Right ventricle myocardium superior (tissue), 1 donor: ENCODE results near the gene NCOA4. TPM values are rescaled to one million over a fixed set of nuclear protein-coding genes. Genes with fewer than 3 reads are reported as not detected.
"Not testable (repeated sequence)": the region's sequence is repeated elsewhere in the genome, so short reads cannot be mapped to it uniquely, and the experiment has no call there.

Experiments
- ATAC-seq: fragments of 200-7000 bp; cut with Tn5 transposase; one replicate; pipeline ENCODE4 v1.9.1; 2020; ENCODE audit warnings: mild to moderate bottlenecking; ENCODE audit not compliant: poor library complexity
- DNase-seq: peaks from one replicate; pipeline ENCODE4 v3.0.0-alpha.2; 2020
- intact Hi-C: fragments of 100-400 bp; cut with DNase I; formaldehyde crosslinking; loops from one replicate; pipeline ENCODE4 v1.11.2; 2022
- total RNA-seq: library from RNA; stranded (reverse); fragmentation: NEBNext Ultra II Directional; extraction: Animal tissue kit (Norgen Biotek cat#: 25700); gene quantifications from one replicate; pipeline ENCODE4 v1.2.1, GENCODE V29; 2021
- donor health status: DM: no; HTN: yes; CAD: no; lungs with severe emphysema.

The NCOA4 gene
- total RNA-seq, 1 donor from 2014 or later, result 282 TPM

- intact Hi-C loops, result no loop called here
- DNase-seq (no peak), ATAC-seq (no peak)
Measured at GRCh38 chr10:46053534-46054434, 23.4 kb upstream of the NCOA4 start.

- intact Hi-C loops, result no loop called here
- DNase-seq (no peak), ATAC-seq (no peak)
Measured at GRCh38 chr10:46052791-46053375, 22.5 kb upstream of the NCOA4 start.

- DNase-seq, result no peak
- intact Hi-C loops, result no loop called here
- ATAC-seq, result no peak
Measured at GRCh38 chr10:46052057-46052790, 21.8 kb upstream of the NCOA4 start.

GRCh38 chr10:46050941-46051623 lies 20.7 kb upstream of the NCOA4 start:
- intact Hi-C loops, result no loop called here
- DNase-seq, result no peak
- ATAC-seq, result no peak

GRCh38 chr10:46049497-46049831 lies 19.0 kb upstream of the NCOA4 start:
- intact Hi-C loops, DNase-seq, ATAC-seq: not testable (repeated sequence)

GRCh38 chr10:46048152-46048551 lies 17.7 kb upstream of the NCOA4 start:
- DNase-seq, result no peak

GRCh38 chr10:46046261-46046660 lies 15.8 kb upstream of the NCOA4 start, which contains the start of gene MSMB:
Gene MSMB, minus strand, starts transcription at chr10:46046269. Its CDS starts 32 bp downstream, at chr10:46046237.
- ATAC-seq (no peak), DNase-seq (no peak)
- intact Hi-C loops, result no loop called here

More at GRCh38 chr10:46048152-46048551, 17.7 kb upstream of the NCOA4 start:
- intact Hi-C loops, result no loop called here
- ATAC-seq, result no peak

GRCh38 chr10:46042527-46042926 lies 12.1 kb upstream of the NCOA4 start:
- intact Hi-C loops, result no loop called here
- DNase-seq (no peak), ATAC-seq (no peak)

GRCh38 chr10:46040004-46040403 lies 9.6 kb upstream of the NCOA4 start:
- ATAC-seq (no peak), DNase-seq (no peak)
- intact Hi-C loops, result no loop called here

GRCh38 chr10:46037107-46037825 lies 6.8 kb upstream of the NCOA4 start:
- DNase-seq (no peak), ATAC-seq (no peak)
- intact Hi-C loops, result no loop called here

GRCh38 chr10:46035923-46036849 lies 5.8 kb upstream of the NCOA4 start:
- intact Hi-C loops, result no loop called here
- no peak for ATAC-seq

GRCh38 chr10:46033602-46034011 lies 3.2 kb upstream of the NCOA4 start:
- intact Hi-C loops, result no loop called here
- DNase-seq, result no peak
- no peak for ATAC-seq

More at GRCh38 chr10:46035923-46036849, 5.8 kb upstream of the NCOA4 start:
- no peak for DNase-seq

GRCh38 chr10:46031648-46032532 lies 1.5 kb upstream of the NCOA4 start:
- intact Hi-C loops, result no loop called here
- no peak for DNase-seq
- no peak for ATAC-seq

GRCh38 chr10:46029461-46030030 lies 877 bp downstream of the NCOA4 start:
- ATAC-seq, result no peak
- intact Hi-C loops, result no loop called here

GRCh38 chr10:46028584-46029460 lies 1.6 kb downstream of the NCOA4 start:
- intact Hi-C loops, result no loop called here
- ATAC-seq (peak; percentile 23), DNase-seq (no peak)

More at GRCh38 chr10:46029461-46030030, 877 bp downstream of the NCOA4 start:
- no peak for DNase-seq
